Activated CD4-positive, alpha-beta T cell treated with anti-CD3 and anti-CD28 coated beads for 36 hours (primary cell): Measurements from ENCODE around the gene ITGA3. TPM values are rescaled to one million over a fixed set of nuclear protein-coding genes. Genes with fewer than 3 reads are reported as not detected.

Source experiments
- ATAC-seq: fragments of 200-7000 bp; cut with Tn5 transposase; one replicate; pipeline ENCODE4 v1.10.0; 2021; ENCODE audit warnings: mild to moderate bottlenecking, moderate library complexity
- CTCF ChIA-PET: fragments of 350-600 bp; sonication (Branson Sonifier 250); formaldehyde crosslinking; loops from one replicate; lab custom pipeline; 2021; ENCODE audit warnings: antibody characterized with exemption; lab: Charles Lee
- POLR2A ChIA-PET: fragments of 350-600 bp; sonication (Branson Sonifier 250); formaldehyde crosslinking; loops from one replicate; lab custom pipeline; 2021; ENCODE audit warnings: antibody characterized with exemption, inconsistent platforms; lab: Charles Lee
- DNase-seq: peaks from one replicate; pipeline ENCODE4 v3.0.0-alpha.2; 2020
- H3K27ac Mint-ChIP-seq: one replicate; pipeline ENCODE4 v1.8.0; 2021; ENCODE audit warnings: mixed read lengths
- H3K27me3 Mint-ChIP-seq: one replicate; pipeline ENCODE4 v1.8.0; 2021; ENCODE audit warnings: mixed read lengths
- H3K36me3 Mint-ChIP-seq: one replicate; pipeline ENCODE4 v1.8.0; 2021; ENCODE audit warnings: low read depth, mixed read lengths
- H3K4me1 Mint-ChIP-seq: one replicate; pipeline ENCODE4 v1.8.0; 2021; ENCODE audit warnings: mixed read lengths
- H3K4me3 Mint-ChIP-seq: one replicate; pipeline ENCODE4 v1.8.0; 2021; ENCODE audit warnings: mild to moderate bottlenecking, moderate library complexity, mixed read lengths
- H3K9me3 Mint-ChIP-seq: one replicate; pipeline ENCODE4 v1.8.0; 2021; ENCODE audit warnings: low read depth, mixed read lengths
- intact Hi-C, 2 experiments: fragments of 100-400 bp; cut with DNase I in 1 of 2; cut with micrococcal nuclease in 1 of 2; formaldehyde crosslinking; loops; one replicate each; pipeline versions ENCODE4 v1.14.2 to v1.15.1; 2022 to 2024; cut with DNase I, micrococcal nuclease
- total RNA-seq, 2 experiments: library from RNA; stranded (reverse); gene quantifications; one replicate each; pipeline ENCODE4 v1.2.3, GENCODE V29; 2021

ITGA3 gene
- total RNA-seq, 2 experiments from 2014 or later = 6.8 to 7.8 TPM

DNA sequence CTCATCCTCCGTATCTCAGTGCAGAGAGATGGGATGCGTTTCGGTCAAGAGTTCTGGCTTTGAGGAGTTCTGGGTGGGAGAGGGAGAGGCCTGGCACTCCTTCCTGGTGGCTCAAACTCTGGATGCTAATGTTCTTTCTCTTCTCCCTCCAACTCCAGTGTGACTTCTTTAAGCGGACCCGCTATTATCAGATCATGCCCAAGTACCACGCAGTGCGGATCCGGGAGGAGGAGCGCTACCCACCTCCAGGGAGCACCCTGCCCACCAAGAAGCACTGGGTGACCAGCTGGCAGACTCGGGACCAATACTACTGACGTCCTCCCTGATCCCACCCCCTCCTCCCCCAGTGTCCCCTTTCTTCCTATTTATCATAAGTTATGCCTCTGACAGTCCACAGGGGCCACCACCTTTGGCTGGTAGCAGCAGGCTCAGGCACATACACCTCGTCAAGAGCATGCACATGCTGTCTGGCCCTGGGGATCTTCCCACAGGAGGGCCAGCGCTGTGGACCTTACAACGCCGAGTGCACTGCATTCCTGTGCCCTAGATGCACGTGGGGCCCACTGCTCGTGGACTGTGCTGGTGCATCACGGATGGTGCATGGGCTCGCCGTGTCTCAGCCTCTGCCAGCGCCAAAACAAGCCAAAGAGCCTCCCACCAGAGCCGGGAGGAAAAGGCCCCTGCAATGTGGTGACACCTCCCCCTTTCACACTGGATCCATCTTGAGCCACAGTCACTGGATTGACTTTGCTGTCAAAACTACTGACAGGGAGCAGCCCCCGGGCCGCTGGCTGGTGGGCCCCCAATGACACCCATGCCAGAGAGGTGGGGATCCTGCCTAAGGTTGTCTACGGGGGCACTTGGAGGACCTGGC, 33.3 kb downstream of the ITGA3 start:
- POLR2A ChIA-PET = no interaction called here
- intact Hi-C loops = loop anchor here in 1 of 2 experiments (5.0 kb wide), 1 partner anchor 137 kb away; no protein-coding TSS in a partner anchor
- CTCF ChIA-PET = interaction anchor here (3.2 kb wide), 1 partner anchor 60 kb away, joined by 97 read pairs; no protein-coding TSS in a partner anchor
- Mint-ChIP-seq H3K9me3 (no peaks in the 10 kb centered on the region), H3K36me3 (no peaks in the 10 kb centered on the region), H3K27ac (no peak overlapping the region), H3K4me3 (no peak overlapping the region), H3K27me3 (no peaks in the 10 kb centered on the region), H3K4me1 (no peaks in the 10 kb centered on the region)
- DNase-seq = no peak
- ATAC-seq = no peak

DNA sequence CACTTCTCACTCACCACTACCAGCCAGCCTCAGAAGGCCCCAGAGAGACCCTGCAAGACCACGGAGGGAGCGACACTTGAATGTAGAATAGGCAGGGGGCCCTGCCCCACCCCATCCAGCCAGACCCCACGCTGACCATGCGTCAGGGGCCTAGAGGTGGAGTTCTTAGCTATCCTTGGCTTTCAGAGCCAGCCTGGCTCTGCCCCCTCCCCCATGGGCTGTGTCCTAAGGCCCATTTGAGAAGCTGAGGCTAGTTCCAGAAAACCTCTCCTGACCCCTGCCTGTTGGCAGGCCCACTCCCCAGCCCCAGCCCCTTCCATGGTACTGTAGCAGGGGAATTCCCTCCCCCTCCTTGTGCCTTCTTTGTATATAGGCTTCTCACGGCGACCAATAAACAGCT, 34.2 kb downstream of the ITGA3 start:
- H3K36me3 Mint-ChIP-seq = no peaks in the 10 kb centered on the region
- CTCF ChIA-PET = interaction anchor here (1.3 to 1.4 kb wide), 2 partner anchors 28 to 67 kb away, joined by 3 to 4 read pairs; no protein-coding TSS in a partner anchor

DNA sequence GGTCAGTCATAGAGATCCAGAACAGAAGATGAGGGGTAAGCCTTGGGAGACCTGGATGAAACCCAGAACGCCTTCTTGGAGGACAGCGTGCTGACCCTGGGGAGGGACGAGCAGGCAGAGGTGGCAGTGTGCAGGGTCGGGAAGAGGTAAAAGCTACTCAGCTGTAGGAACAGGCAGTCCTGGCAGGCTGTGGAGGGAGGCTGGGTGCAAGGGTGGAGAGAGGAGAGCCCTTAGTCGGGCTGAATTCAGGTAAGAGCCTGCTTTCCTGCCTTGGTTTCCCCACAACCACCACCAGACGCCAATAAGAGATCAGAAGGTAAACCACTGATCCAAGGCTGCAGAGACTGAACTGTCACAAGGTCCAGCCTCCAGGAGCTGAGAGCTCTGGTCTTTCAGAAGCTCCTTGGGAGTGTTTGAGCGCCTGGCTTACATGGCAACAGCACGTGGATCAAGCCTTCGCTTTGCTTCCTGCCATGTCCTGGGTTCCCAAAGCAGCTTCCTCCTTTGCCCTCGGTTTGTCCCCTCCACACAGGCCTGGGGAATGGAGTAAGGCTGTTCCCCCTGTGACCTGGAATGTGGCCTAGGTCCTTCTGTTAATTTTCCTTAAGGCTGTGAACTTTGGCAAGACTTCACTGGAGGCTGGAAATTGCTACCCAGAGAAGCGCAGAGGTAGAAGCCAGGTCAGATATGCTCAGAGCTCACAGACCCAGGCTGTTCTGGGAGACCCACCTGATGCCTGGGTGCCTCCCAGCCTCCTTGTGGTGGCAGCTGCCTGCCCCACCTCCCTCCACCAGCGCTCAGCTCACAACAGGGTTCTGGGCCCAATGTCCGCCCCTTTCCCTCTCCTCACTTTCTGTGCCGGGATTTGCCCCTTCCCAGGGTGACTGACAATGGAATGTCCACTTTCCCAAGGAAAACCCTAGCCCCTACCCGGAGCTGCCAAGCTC, 35.3 kb downstream of the ITGA3 start:
- Mint-ChIP-seq H3K27ac (no peak overlapping the region), H3K9me3 (no peaks in the 10 kb centered on the region), H3K4me1 (peaks cover 18% of the 10 kb centered on the region), H3K4me3 (no peak overlapping the region), H3K27me3 (no peaks in the 10 kb centered on the region), H3K36me3 (no peaks in the 10 kb centered on the region)
- DNase-seq (no peak), ATAC-seq (no peak)
- intact Hi-C loops = loop anchor here in 1 of 2 experiments (10.0 kb wide), 1 partner anchor 204 kb away; no protein-coding TSS in a partner anchor
- CTCF ChIA-PET = interaction anchor here (0.6 to 4.6 kb wide), 9 partner anchors 13 to 232 kb away, joined by 3 to 43 read pairs (median 4); no protein-coding TSS in a partner anchor
- POLR2A ChIA-PET = no interaction called here

More for the DNA sequence above, 34.2 kb downstream of the ITGA3 start:
- intact Hi-C loops = loop anchor here in 1 of 2 experiments (10.0 kb wide), 1 partner anchor 205 kb away; no protein-coding TSS in a partner anchor
- no peaks in the 10 kb centered on the region for H3K27me3 Mint-ChIP-seq
- peaks cover 8% of the 10 kb centered on the region for H3K4me1 Mint-ChIP-seq
- ATAC-seq (no peak), DNase-seq (no peak)
- no peaks in the 10 kb centered on the region for H3K9me3 Mint-ChIP-seq
- no peak overlapping the region for H3K27ac Mint-ChIP-seq
- POLR2A ChIA-PET = no interaction called here
- H3K4me3 Mint-ChIP-seq = no peak overlapping the region

DNA sequence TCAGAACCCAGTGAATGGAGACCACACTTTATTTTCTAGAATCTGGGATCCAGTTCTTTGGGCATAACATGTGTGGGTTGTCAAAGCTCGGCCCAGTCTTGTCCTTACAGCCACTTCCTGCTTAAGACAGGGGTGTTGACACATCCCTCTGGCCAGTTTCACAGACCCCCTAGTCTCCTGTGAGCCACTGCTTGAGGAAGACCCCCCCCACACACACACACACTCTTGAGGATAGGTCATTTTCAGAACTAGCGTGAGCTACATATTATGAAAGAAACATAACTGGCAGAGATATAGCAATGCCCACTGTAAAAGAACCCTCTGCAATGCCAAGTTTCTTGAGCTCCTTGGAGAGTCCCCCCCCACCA, 36.0 kb downstream of the ITGA3 start:
- H3K4me1 Mint-ChIP-seq = peaks cover 19% of the 10 kb centered on the region
- POLR2A ChIA-PET = no interaction called here
- no peaks in the 10 kb centered on the region for H3K27me3 Mint-ChIP-seq
- CTCF ChIA-PET = interaction anchor here (0.6 to 5.7 kb wide), 9 partner anchors 14 to 232 kb away, joined by 3 to 43 read pairs (median 4); no protein-coding TSS in a partner anchor
- H3K27ac Mint-ChIP-seq = no peak overlapping the region
- intact Hi-C loops = loop anchor here in 1 of 2 experiments (10.0 kb wide), 1 partner anchor 203 kb away; no protein-coding TSS in a partner anchor
- no peaks in the 10 kb centered on the region for H3K36me3 Mint-ChIP-seq
- no peaks in the 10 kb centered on the region for H3K9me3 Mint-ChIP-seq
- no peak overlapping the region for H3K4me3 Mint-ChIP-seq
- ATAC-seq (no peak), DNase-seq (no peak)

DNA sequence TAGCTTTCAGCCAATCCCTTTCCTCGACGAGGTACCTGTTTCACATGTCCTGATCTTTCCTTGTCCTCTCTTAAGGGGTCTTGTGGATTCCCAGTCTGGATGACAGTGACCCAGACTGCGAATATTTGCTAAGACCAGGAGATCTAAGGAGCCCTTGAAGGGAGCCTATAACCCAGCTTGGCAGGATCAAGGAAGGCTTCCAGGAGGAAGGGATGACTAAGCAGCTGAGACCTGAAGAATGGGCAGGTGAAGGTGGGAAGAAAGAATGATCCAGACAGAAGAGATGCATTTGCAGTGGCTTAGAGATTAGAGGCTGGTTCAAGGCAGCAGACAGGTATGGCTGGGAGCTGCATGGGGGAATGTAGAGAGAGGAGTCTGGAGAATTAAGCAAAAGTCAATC, 37.3 kb downstream of the ITGA3 start:
- ChIA-PET CTCF (interaction anchor here (0.5 to 5.7 kb wide), 26 partner anchors 9 to 205 kb away, joined by 3 to 43 read pairs (median 9); partner anchors contain the start of genes COL1A1 and ITGA3), POLR2A (no interaction called here)
- Mint-ChIP-seq H3K36me3 (no peaks in the 10 kb centered on the region), H3K27me3 (no peaks in the 10 kb centered on the region), H3K27ac (no peak overlapping the region), H3K9me3 (no peaks in the 10 kb centered on the region), H3K4me3 (no peak overlapping the region), H3K4me1 (peaks cover 19% of the 10 kb centered on the region)
- intact Hi-C loops = loop anchor here in 1 of 2 experiments (10.0 kb wide), 1 partner anchor 202 kb away; no protein-coding TSS in a partner anchor
- ATAC-seq (no peak), DNase-seq (no peak)

DNA sequence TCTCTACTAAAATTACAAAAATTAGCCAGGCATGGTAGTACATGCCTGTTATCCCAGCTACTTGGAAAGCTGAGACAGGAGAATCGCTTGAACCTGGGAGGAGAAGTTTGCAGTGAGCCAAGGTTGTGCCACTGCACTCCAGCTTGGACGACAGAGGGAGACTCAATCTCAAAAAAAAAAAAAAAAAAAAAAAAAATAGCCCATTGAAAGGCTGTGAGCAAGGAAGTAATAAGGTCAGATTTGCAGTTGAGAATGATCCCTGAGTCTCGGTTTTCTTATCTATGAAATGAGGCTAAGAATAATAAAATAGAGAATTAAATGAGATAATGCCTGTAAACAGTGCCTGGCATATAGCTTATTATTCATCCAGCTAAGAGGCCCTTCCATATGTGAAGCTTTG, 37.9 kb downstream of the ITGA3 start:
- intact Hi-C loops = loop anchor here (1.0 to 10.0 kb wide), 7 partner anchors 37 to 203 kb away; partner anchors contain the start of gene SAMD14 (in 1 of the 2)
- ChIA-PET POLR2A (interaction anchor here (0.6 to 1.3 kb wide), 3 partner anchors 23 to 43 kb away, joined by 3 to 4 read pairs (median 4); no protein-coding TSS in a partner anchor), CTCF (interaction anchor here (0.6 to 5.7 kb wide), 57 partner anchors 9 to 332 kb away, joined by 3 to 43 read pairs (median 5); partner anchors contain the start of genes COL1A1, FAM117A and ITGA3)
- Mint-ChIP-seq H3K27ac (no peak overlapping the region), H3K4me1 (peaks cover 19% of the 10 kb centered on the region), H3K27me3 (no peaks in the 10 kb centered on the region), H3K9me3 (no peaks in the 10 kb centered on the region), H3K36me3 (no peaks in the 10 kb centered on the region), H3K4me3 (no peak overlapping the region)
- ATAC-seq (no peak), DNase-seq (no peak)

DNA sequence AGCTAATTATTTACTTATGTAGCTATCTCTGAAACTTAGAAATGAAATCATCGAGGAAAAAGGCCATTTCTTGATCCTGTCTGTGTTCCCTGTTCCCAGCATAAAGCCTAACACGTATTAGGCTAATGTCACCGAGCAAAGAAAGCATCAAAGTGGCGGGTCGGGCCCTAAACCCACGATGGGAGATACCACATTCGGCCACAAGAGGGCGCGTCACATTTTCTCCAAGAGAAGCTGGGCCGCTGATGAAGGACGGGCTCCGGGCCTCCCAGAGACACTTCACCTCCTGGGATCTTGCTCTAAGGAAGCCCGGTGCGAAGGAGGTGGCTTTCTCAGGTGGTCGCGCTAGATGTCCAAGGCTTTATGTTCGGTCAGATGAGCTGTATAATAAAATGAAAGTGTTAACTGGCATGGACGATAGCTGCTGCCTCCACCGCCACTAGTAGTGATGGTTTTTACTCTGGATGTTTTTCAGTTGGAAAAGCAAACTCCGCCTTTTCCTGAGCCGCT, 38.4 kb downstream of the ITGA3 start:
- DNase-seq (peak; percentile 94), ATAC-seq (peak; percentile 62)
- intact Hi-C loops = loop anchor here (1.0 to 10.0 kb wide), 7 partner anchors 37 to 203 kb away; partner anchors contain the start of gene SAMD14 (in 1 of the 2)
- CTCF ChIA-PET = interaction anchor here (0.6 to 5.7 kb wide), 62 partner anchors 9 to 537 kb away, joined by 3 to 43 read pairs (median 5); partner anchors contain the start of genes COL1A1, FAM117A and ITGA3
- Mint-ChIP-seq H3K27me3 (no peaks in the 10 kb centered on the region), H3K4me3 (peak overlapping the region; percentile 84), H3K27ac (peak overlapping the region; percentile 91), H3K9me3 (no peaks in the 10 kb centered on the region), H3K36me3 (no peaks in the 10 kb centered on the region), H3K4me1 (peaks cover 19% of the 10 kb centered on the region)
- POLR2A ChIA-PET = interaction anchor here (0.6 to 1.3 kb wide), 4 partner anchors 23 to 42 kb away, joined by 3 to 4 read pairs (median 4); no protein-coding TSS in a partner anchor

DNA sequence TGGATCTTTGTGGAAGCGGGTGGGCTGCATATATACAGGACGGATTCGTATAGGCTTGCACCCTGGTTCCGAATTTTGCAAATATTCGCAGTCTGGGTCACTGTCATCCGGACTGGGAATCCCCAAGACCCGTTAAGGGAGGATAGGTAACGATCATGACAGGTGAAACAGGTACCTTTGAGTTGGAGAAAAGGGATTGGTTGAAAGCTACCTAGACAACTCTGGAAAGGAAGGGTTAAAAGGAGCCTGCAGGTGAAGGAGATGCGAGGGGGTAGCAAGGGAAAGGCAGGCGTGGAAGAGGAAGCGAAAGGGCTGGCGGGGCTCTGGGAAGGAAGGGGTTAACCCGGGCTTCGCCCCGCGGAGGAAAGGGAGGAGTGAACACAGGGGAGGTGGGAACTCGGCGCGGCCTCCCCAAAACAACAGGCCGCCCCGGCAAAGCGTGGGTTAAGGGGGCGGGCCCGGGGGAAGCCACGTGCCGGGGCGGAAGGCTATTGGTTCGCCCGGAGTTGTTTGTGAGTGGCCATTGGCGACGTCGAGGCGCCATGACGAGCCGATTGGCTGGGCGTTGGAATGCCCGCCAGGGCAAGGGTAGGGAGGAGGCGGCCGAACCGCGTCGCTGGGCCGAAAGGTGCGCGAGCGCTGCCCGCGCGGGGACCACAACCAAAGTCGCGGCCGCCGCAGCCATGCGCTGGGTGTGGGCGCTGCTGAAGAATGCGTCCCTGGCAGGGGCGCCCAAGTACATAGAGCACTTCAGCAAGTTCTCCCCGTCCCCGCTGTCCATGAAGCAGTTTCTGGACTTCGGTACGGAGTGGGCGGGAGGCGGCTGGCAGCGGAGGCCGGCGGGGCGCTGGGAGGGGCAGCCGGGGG, 39.1 kb downstream of the ITGA3 start, which contains the start of gene PDK2:
Gene PDK2, plus strand, starts transcription at position 599 of the 867 bp plus-strand sequence. Its CDS starts 85 bp downstream, at position 684.
- POLR2A ChIA-PET = interaction anchor here (0.7 to 1.3 kb wide), 3 partner anchors 22 to 39 kb away, joined by 4 read pairs; no protein-coding TSS in a partner anchor

DNA sequence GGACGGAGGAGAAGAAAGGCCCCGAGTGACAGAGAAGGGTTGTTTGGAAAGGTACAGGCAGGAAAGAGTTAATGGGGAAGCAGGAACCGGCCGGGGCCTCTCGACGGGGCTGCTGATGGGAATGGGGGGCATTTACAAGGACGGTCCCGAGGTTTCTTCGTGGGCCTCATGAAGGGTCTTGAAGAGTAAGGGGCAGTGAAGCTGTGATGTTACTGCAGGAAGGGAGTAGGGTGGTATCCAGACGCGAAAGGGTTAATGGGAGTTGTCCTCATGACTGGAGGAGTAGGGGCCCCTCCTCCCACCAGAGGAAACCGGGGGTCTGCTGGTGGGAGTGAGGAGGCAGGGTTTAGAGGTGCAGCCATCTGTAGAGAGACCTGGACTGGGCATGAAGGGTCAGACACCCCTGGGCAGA, 39.7 kb downstream of the ITGA3 start:
- ChIA-PET POLR2A (no interaction called here), CTCF (interaction anchor here (1.3 to 5.7 kb wide), 3 partner anchors 8 to 20 kb away, joined by 8 to 42 read pairs (median 23); no protein-coding TSS in a partner anchor)
- DNase-seq = no peak
- H3K4me3 Mint-ChIP-seq = peak overlapping the region; percentile 84
- H3K9me3 Mint-ChIP-seq = no peaks in the 10 kb centered on the region
- peaks cover 19% of the 10 kb centered on the region for H3K4me1 Mint-ChIP-seq
- intact Hi-C loops = loop anchor here (1.0 to 10.0 kb wide), 14 partner anchors 35 to 680 kb away; partner anchors contain the start of genes ITGA3 (in 1 of the 2), KAT7 (in 1 of the 2) and SAMD14 (in 1 of the 2)
- H3K27me3 Mint-ChIP-seq = no peaks in the 10 kb centered on the region
- no peaks in the 10 kb centered on the region for H3K36me3 Mint-ChIP-seq
- ATAC-seq = no peak
- H3K27ac Mint-ChIP-seq = peak overlapping the region; percentile 91

More for the DNA sequence above, 39.1 kb downstream of the ITGA3 start, which contains the start of gene PDK2:
- peak; percentile 97 for DNase-seq
- H3K27ac Mint-ChIP-seq = peak within 1 kb of the TSS; percentile 91
- no peaks in the 10 kb centered on the region for H3K36me3 Mint-ChIP-seq
- CTCF ChIA-PET = interaction anchor here (0.6 to 5.7 kb wide), 53 partner anchors 9 to 537 kb away, joined by 3 to 43 read pairs (median 6); partner anchors contain the start of genes COL1A1, FAM117A and ITGA3
- peak within 1 kb of the TSS; percentile 84 for H3K4me3 Mint-ChIP-seq
- ATAC-seq = peak; percentile 93
- intact Hi-C loops = loop anchor here (1.0 to 10.0 kb wide), 17 partner anchors 36 to 680 kb away; partner anchors contain the start of genes ITGA3 (in 1 of the 2), KAT7 (in 1 of the 2) and SAMD14 (in 1 of the 2)
- no peaks in the 10 kb centered on the region for H3K9me3 Mint-ChIP-seq
- H3K4me1 Mint-ChIP-seq = peaks cover 19% of the 10 kb centered on the region
- no peaks in the 10 kb centered on the region for H3K27me3 Mint-ChIP-seq
